Kasumi-1 (cell line): ENCODE results near the gene PTPRE.
"Not testable (repeated sequence)": the region's sequence is repeated elsewhere in the genome, so short reads cannot be mapped to it uniquely, and the experiment has no call there.

Experiments used
- DNase-seq, 2 experiments: peaks; one replicate each; lab custom pipeline; 2025; lab: John Stamatoyannopoulos, UW

The PTPRE gene

GRCh38 chr10:127983344-127984100 lies 76.6 kb downstream of the PTPRE start:
- no peak for DNase-seq

- no peak for DNase-seq
Observed at GRCh38 chr10:127984945-127985344, 78.0 kb downstream of the PTPRE start.

GRCh38 chr10:127986531-127987466 lies 79.9 kb downstream of the PTPRE start:
- DNase-seq, result no peak

- no peak for DNase-seq
Observed at GRCh38 chr10:127987467-127988380, 80.8 kb downstream of the PTPRE start.

- no peak for DNase-seq
Observed at GRCh38 chr10:127989481-127990012, 82.6 kb downstream of the PTPRE start.

- not testable (repeated sequence) for DNase-seq
Observed at GRCh38 chr10:127990132-127990788, 83.4 kb downstream of the PTPRE start.

- DNase-seq, result peak; percentile 26 to 34
Observed at GRCh38 chr10:127990846-127991542, 84.1 kb downstream of the PTPRE start.

GRCh38 chr10:127991543-127992255 lies 84.8 kb downstream of the PTPRE start:
- no peak for DNase-seq

- no peak for DNase-seq
Observed at GRCh38 chr10:127992376-127992775, 85.5 kb downstream of the PTPRE start.

- DNase-seq, result no peak
Observed at GRCh38 chr10:127993056-127993690, 86.3 kb downstream of the PTPRE start.

- no peak for DNase-seq
Observed at GRCh38 chr10:127995939-127996338, 89.0 kb downstream of the PTPRE start.

- DNase-seq, result no peak
Observed at GRCh38 chr10:127996586-127996985, 89.7 kb downstream of the PTPRE start.

- DNase-seq, result no peak
Observed at GRCh38 chr10:127997271-127997670, 90.4 kb downstream of the PTPRE start.

- DNase-seq, result no peak
Observed at GRCh38 chr10:127997937-127998336, 91.0 kb downstream of the PTPRE start.

- peak in 1 of 2 experiments; percentile 48 for DNase-seq
Observed at GRCh38 chr10:127998501-127999144, 91.7 kb downstream of the PTPRE start.

GRCh38 chr10:127999297-128000129 lies 92.6 kb downstream of the PTPRE start:
- peak; percentile 48 for DNase-seq

- no peak for DNase-seq
Observed at GRCh38 chr10:128000471-128001362, 93.8 kb downstream of the PTPRE start.
